Nephron progenitor cell (in vitro differentiated cells): ENCODE data around the gene ZPLD1.

Source experiments
- DNase-seq: peaks from one replicate; pipeline ENCODE4 v3.0.0; 2021
- H3K27ac Mint-ChIP-seq: 2 replicates; pipeline ENCODE4 v1.8.0; 2021; ENCODE audit warnings: mild to moderate bottlenecking, moderate library complexity, mixed read lengths
- H3K27me3 Mint-ChIP-seq: 2 replicates; pipeline ENCODE4 v1.8.0; 2021; ENCODE audit warnings: mild to moderate bottlenecking, low read depth, mixed read lengths; ENCODE audit not compliant: poor library complexity
- H3K36me3 Mint-ChIP-seq: 2 replicates; pipeline ENCODE4 v1.8.0; 2021; ENCODE audit warnings: low read depth, mixed read lengths
- H3K4me1 Mint-ChIP-seq: 2 replicates; pipeline ENCODE4 v1.8.0; 2021; ENCODE audit warnings: mixed read lengths
- H3K4me3 Mint-ChIP-seq: 2 replicates; pipeline ENCODE4 v1.8.0; 2021; ENCODE audit warnings: mild to moderate bottlenecking, moderate library complexity, mixed read lengths
- H3K9me3 Mint-ChIP-seq: 2 replicates; pipeline ENCODE4 v1.8.0; 2021; ENCODE audit warnings: mild to moderate bottlenecking, moderate library complexity, mixed read lengths
- TF ChIP-seq, protein P1 (sequence below): fragments of 200-600 bp; sonication (generic); IDR thresholded peaks from 2 replicates; pipeline ENCODE4 v1.5.0; 2021; ENCODE audit warnings: antibody characterized with exemption

The ZPLD1 gene

DNA sequence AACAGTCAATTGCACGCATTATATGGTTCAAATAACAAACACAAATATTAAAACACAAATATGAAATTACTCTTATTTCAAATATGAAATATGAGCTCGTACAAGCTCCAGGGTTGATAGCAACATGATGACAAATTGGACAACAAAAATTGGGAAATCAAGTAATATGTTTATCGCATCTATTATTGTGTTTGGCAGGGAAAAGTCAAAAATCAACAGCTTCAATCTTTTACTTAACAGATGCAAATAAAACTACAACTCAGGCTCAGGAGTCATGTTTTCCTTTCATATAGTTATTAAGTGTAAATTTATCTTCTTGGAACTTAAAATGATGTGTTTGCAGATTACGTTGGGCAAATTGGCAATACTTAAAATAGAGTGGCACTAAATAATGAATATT lies 41.4 kb downstream of the ZPLD1 start:
- Mint-ChIP-seq H3K4me1 (no peaks in the 10 kb centered on the region), H3K4me3 (no peak overlapping the region), H3K36me3 (no peaks in the 10 kb centered on the region), H3K27me3 (peaks cover 2% of the 10 kb centered on the region), H3K27ac (no peak overlapping the region), H3K9me3 (peaks cover 2% of the 10 kb centered on the region)
- TF ChIP-seq, protein P1, sequence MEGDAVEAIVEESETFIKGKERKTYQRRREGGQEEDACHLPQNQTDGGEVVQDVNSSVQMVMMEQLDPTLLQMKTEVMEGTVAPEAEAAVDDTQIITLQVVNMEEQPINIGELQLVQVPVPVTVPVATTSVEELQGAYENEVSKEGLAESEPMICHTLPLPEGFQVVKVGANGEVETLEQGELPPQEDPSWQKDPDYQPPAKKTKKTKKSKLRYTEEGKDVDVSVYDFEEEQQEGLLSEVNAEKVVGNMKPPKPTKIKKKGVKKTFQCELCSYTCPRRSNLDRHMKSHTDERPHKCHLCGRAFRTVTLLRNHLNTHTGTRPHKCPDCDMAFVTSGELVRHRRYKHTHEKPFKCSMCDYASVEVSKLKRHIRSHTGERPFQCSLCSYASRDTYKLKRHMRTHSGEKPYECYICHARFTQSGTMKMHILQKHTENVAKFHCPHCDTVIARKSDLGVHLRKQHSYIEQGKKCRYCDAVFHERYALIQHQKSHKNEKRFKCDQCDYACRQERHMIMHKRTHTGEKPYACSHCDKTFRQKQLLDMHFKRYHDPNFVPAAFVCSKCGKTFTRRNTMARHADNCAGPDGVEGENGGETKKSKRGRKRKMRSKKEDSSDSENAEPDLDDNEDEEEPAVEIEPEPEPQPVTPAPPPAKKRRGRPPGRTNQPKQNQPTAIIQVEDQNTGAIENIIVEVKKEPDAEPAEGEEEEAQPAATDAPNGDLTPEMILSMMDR = no peak
- no peak for DNase-seq

DNA sequence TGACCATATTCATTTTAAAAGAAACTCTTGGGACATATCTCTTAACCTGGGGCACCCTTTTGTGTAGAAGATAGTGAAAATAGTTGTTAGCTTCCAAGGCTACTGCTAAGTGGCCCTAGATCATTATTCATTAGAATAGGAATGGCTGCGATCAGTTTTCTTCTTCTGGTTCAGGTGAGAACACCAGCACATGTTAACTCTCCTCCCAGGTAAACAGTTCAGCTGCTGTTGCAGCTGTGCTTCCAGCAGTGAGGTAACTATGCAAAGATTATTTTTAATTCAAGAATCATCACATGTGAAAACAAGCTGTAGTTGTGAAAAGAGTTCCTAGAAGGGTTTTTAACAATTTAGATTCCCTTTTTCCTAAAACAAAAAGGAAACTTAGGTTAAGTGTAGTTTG lies 43.3 kb downstream of the ZPLD1 start:
- Mint-ChIP-seq H3K27me3 (peaks cover 6% of the 10 kb centered on the region), H3K4me3 (no peak overlapping the region), H3K4me1 (no peaks in the 10 kb centered on the region), H3K9me3 (no peaks in the 10 kb centered on the region), H3K27ac (no peak overlapping the region), H3K36me3 (no peaks in the 10 kb centered on the region)
- TF ChIP-seq, protein P1 = no peak
- no peak for DNase-seq

- Mint-ChIP-seq H3K36me3 (no peaks in the 10 kb centered on the region), H3K27ac (no peak overlapping the region), H3K4me1 (no peaks in the 10 kb centered on the region), H3K9me3 (no peaks in the 10 kb centered on the region), H3K4me3 (no peak overlapping the region), H3K27me3 (peaks cover 6% of the 10 kb centered on the region)
- DNase-seq = no peak
- TF ChIP-seq, protein P1 = no peak
Observed at GRCh38 chr3:102480139-102480538, 45.3 kb downstream of the ZPLD1 start.

- no peak overlapping the region for H3K27ac Mint-ChIP-seq
- no peaks in the 10 kb centered on the region for H3K9me3 Mint-ChIP-seq
- TF ChIP-seq, protein P1 = no peak
- peaks cover 6% of the 10 kb centered on the region for H3K27me3 Mint-ChIP-seq
- H3K4me1 Mint-ChIP-seq = no peaks in the 10 kb centered on the region
- H3K36me3 Mint-ChIP-seq = no peaks in the 10 kb centered on the region
- H3K4me3 Mint-ChIP-seq = no peak overlapping the region
- DNase-seq = no peak
Observed at GRCh38 chr3:102481050-102481449, 46.2 kb downstream of the ZPLD1 start.

DNA sequence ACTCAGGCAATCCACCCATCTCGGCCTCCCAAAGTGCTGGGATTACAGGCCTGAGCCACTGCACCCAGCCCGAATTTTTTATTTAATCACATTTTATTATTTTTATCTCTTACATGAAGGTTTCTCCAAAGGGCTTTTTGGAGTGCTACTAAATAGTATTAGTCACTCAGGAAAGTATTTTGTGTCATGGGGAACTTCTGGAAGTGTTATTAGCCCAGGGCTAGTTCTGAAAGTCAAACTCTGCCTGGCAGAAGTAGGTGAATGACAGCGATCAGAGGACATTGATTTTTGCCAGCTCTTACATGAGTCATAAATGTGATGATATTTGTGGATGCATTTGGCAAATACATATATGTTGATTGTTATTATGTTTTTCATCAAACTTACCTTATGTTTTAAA lies 48.7 kb downstream of the ZPLD1 start:
- Mint-ChIP-seq H3K4me3 (no peak overlapping the region), H3K36me3 (no peaks in the 10 kb centered on the region), H3K4me1 (no peaks in the 10 kb centered on the region), H3K27me3 (peaks cover 6% of the 10 kb centered on the region), H3K27ac (no peak overlapping the region), H3K9me3 (peaks cover 10% of the 10 kb centered on the region)
- no peak for DNase-seq
- TF ChIP-seq, protein P1 = no peak

- H3K9me3 Mint-ChIP-seq = peaks cover 10% of the 10 kb centered on the region
- no peak overlapping the region for H3K4me3 Mint-ChIP-seq
- no peak for DNase-seq
- no peaks in the 10 kb centered on the region for H3K36me3 Mint-ChIP-seq
- no peak overlapping the region for H3K27ac Mint-ChIP-seq
- H3K4me1 Mint-ChIP-seq = no peaks in the 10 kb centered on the region
- TF ChIP-seq, protein P1 = no peak
- H3K27me3 Mint-ChIP-seq = peaks cover 6% of the 10 kb centered on the region
Observed at GRCh38 chr3:102484363-102484762, 49.5 kb downstream of the ZPLD1 start.
